Liver (tissue), 3 donors: ENCODE data around the gene ACD.

ENCODE experiments used
- CTCF ChIP-seq: fragments of 150-350 bp; IDR thresholded peaks from 2 replicates; pipeline ENCODE4 v1.5.1; 2017; ENCODE audit warnings: improper control_type of control experiment, low read depth, low read length; ENCODE audit not compliant: missing input control
- FOXA1 ChIP-seq: IDR thresholded peaks from 2 replicates; pipeline ENCODE4 v1.6.1; 2016; ENCODE audit warnings: antibody characterized with exemption
- HNF4G ChIP-seq: IDR thresholded peaks from 2 replicates; pipeline ENCODE4 v1.6.1; 2016; ENCODE audit warnings: antibody characterized with exemption
- RAD21 ChIP-seq, 2 donors: IDR thresholded peaks; 2 replicates each; pipeline ENCODE4 v1.6.1; 2016; ENCODE audit warnings: antibody characterized with exemption in 2 of 2, mild to moderate bottlenecking in 2 of 2
- RXRA ChIP-seq, 2 donors: IDR thresholded peaks; 2 replicates each; pipeline ENCODE4 v1.6.1; 2017 to 2018; ENCODE audit warnings: antibody characterized with exemption in 2 of 2, mild to moderate bottlenecking in 1 of 2
- SP1 ChIP-seq: IDR thresholded peaks from 2 replicates; pipeline ENCODE4 v1.6.1; 2018; ENCODE audit warnings: antibody characterized with exemption, mild to moderate bottlenecking
- TAF1 ChIP-seq: conservative IDR thresholded peaks from 2 replicates; pipeline ENCODE4 v1.6.1; 2016; ENCODE audit warnings: antibody characterized with exemption, mild to moderate bottlenecking
- YY1 ChIP-seq: IDR thresholded peaks from 2 replicates; pipeline ENCODE4 v1.6.1; 2016; ENCODE audit warnings: antibody characterized with exemption, mild to moderate bottlenecking
- ZBTB33 ChIP-seq: IDR thresholded peaks from 2 replicates; pipeline ENCODE4 v1.6.1; 2016; ENCODE audit warnings: antibody characterized with exemption
- donor health status: healthy.
- donor health status: healthy.

GRCh38 chr16:67697422-67698185 is 37.5 kb upstream of the ACD start:
- TF ChIP-seq CTCF (no peak), SP1 (no peak), TAF1 (no peak), YY1 (no peak), FOXA1 (no peak), RAD21 (IDR thresholded peaks at IDR 0.05) (no peak), RXRA (IDR thresholded peaks at IDR 0.05) (no peak), HNF4G (no peak), ZBTB33 (no peak)
